WTC11 (cell line): ENCODE results near the gene CDK16.

Source experiments
- ATF3 ChIP-seq: sonication (generic); formaldehyde crosslinking; conservative IDR thresholded peaks from 2 replicates; pipeline ENCODE4 v1.8.1; 2022; ENCODE audit warnings: mild to moderate bottlenecking, missing genetic modification reagents
- CBFB ChIP-seq: sonication (generic); formaldehyde crosslinking; IDR thresholded peaks from 2 replicates; pipeline ENCODE4 v1.8.1; 2022; ENCODE audit warnings: mild to moderate bottlenecking, low read depth, missing genetic modification reagents
- CTCF ChIP-seq: fragments of 200-600 bp; IDR thresholded peaks from 2 replicates; pipeline ENCODE4 v1.8.0; 2022; ENCODE audit warnings: antibody characterized with exemption
- E2F1 ChIP-seq: sonication (generic); formaldehyde crosslinking; IDR thresholded peaks from 2 replicates; pipeline ENCODE4 v1.8.0; 2022; ENCODE audit warnings: mild to moderate bottlenecking, missing genetic modification reagents
- FOXP4 ChIP-seq: sonication (generic); formaldehyde crosslinking; IDR thresholded peaks from 2 replicates; pipeline ENCODE4 v1.8.0; 2022; ENCODE audit warnings: mild to moderate bottlenecking, missing genetic modification reagents
- GTF2I ChIP-seq: fragments of 250-450 bp; sonication (Bioruptor Pico); conservative IDR thresholded peaks from 2 replicates; pipeline ENCODE4 v1.4.0; 2021; ENCODE audit warnings: mild to moderate bottlenecking
- HMGXB4 ChIP-seq: sonication (generic); formaldehyde crosslinking; IDR thresholded peaks from 2 replicates; pipeline ENCODE4 v1.8.1; 2023; ENCODE audit warnings: mild to moderate bottlenecking, moderate library complexity, missing genetic modification reagents
- JUN ChIP-seq: sonication (generic); formaldehyde crosslinking; IDR thresholded peaks from 2 replicates; pipeline ENCODE4 v1.8.0; 2023; ENCODE audit warnings: mild to moderate bottlenecking, missing genetic modification reagents
- MAX ChIP-seq: sonication (generic); formaldehyde crosslinking; IDR thresholded peaks from 2 replicates; pipeline ENCODE4 v1.8.0; 2022; ENCODE audit warnings: mild to moderate bottlenecking, missing genetic modification reagents
- USF2 ChIP-seq: sonication (generic); formaldehyde crosslinking; IDR thresholded peaks from 2 replicates; pipeline ENCODE4 v1.8.1; 2023; ENCODE audit warnings: mild to moderate bottlenecking, missing genetic modification reagents, moderate library complexity

GRCh38 chrX:47204970-47205369 lies 13.5 kb upstream of the CDK16 start:
- TF ChIP-seq JUN (CRISPR knock-in tag) (no peak), CTCF (no peak), USF2 (CRISPR knock-in tag) (no peak), MAX (CRISPR knock-in tag) (no peak), ATF3 (CRISPR knock-in tag) (no peak), FOXP4 (CRISPR knock-in tag) (no peak), GTF2I (CRISPR knock-in tag) (no peak), CBFB (no peak), E2F1 (CRISPR knock-in tag) (no peak), HMGXB4 (CRISPR knock-in tag) (no peak)
